Endothelial cell of umbilical vein (primary cell): ENCODE data around the gene TCERG1. TPM values are rescaled to one million over a fixed set of nuclear protein-coding genes. Genes with fewer than 3 reads are reported as not detected.

Experiments
- BruUV-seq: library from RNA; stranded (reverse); fragments of 400-500 nt; replicated peaks from 2 replicates; lab custom pipeline; 2021; lab: Mats Ljungman, UMichigan
- CTCF ChIA-PET: fragments of 300-600, 350-600 bp; sonication (Branson Sonifier 250); formaldehyde crosslinking; loops from one replicate; lab custom pipeline; 2021; ENCODE audit warnings: antibody characterized with exemption, inconsistent platforms; lab: Charles Lee
- POLR2A ChIA-PET: fragments of 300-600, 350-600 bp; sonication (Branson Sonifier 250); formaldehyde crosslinking; loops from one replicate; lab custom pipeline; 2021; ENCODE audit warnings: antibody characterized with exemption, inconsistent platforms; lab: Charles Lee
- DNase-seq: peaks from one replicate; pipeline ENCODE4 v3.0.0-alpha.2; 2011; ENCODE audit warnings: low read depth, low spot score
- FAIRE-seq: peaks from 2 replicates; lab custom pipeline; 2011; peaks lifted over from hg19 to GRCh38; lab: Jason Lieb, UNC
- H2AFZ ChIP-seq: 2 replicates; pipeline ENCODE4 v1.6.0; 2012; ENCODE audit warnings: low read depth, low read length, control low read depth, inconsistent platforms
- H3K27ac ChIP-seq: 2 replicates; pipeline ENCODE4 v1.5.1; 2011; ENCODE audit warnings: low read depth, mild to moderate bottlenecking, control low read depth, low read length, moderate library complexity; ENCODE audit not compliant: insufficient read depth
- H3K27me3 ChIP-seq, 2 experiments: 2 replicates each; pipeline versions ENCODE4 v1.6.0 to v1.6.1; 2011; ENCODE audit warnings: low read length in 2 of 2, mixed read lengths in 1 of 2; ENCODE audit not compliant: control insufficient read depth in 2 of 2, insufficient read depth in 2 of 2
- H3K36me3 ChIP-seq, 2 experiments: 2 replicates in 1 of 2; 3 replicates in 1 of 2; pipeline ENCODE4 v1.5.1; 2011; ENCODE audit warnings: low read length in 2 of 2, mild to moderate bottlenecking in 1 of 2, moderate library complexity in 1 of 2; ENCODE audit not compliant: control insufficient read depth in 2 of 2, insufficient read depth in 2 of 2; ENCODE audit errors: extremely low read depth in 1 of 2
- H3K4me1 ChIP-seq: 3 replicates; pipeline ENCODE4 v1.5.1; 2011; ENCODE audit warnings: mild to moderate bottlenecking, low read length; ENCODE audit not compliant: control insufficient read depth, insufficient read depth; ENCODE audit errors: extremely low read depth
- H3K4me2 ChIP-seq: 2 replicates; pipeline ENCODE4 v1.6.1; 2011; ENCODE audit warnings: low read length, control low read depth, mixed read lengths; ENCODE audit not compliant: insufficient read depth
- H3K4me3 ChIP-seq, 3 experiments: fragments of 200-600 bp in 1 of 3; sonication (generic), shearing (Covaris generic) in 1 of 3; replicated peaks in 1 of 3; 2 replicates each; pipeline ENCODE4 v1.5.1; 2011 to 2016; ENCODE audit warnings: control low read depth in 3 of 3, low read length in 3 of 3, mild to moderate bottlenecking in 2 of 3, inconsistent platforms in 1 of 3, low read depth in 1 of 3, moderate library complexity in 1 of 3; ENCODE audit not compliant: insufficient read depth in 1 of 3
- H3K79me2 ChIP-seq: 2 replicates; pipeline ENCODE4 v1.6.0; 2012; ENCODE audit warnings: low read length, inconsistent platforms; ENCODE audit not compliant: control insufficient read depth, insufficient read depth
- H3K9ac ChIP-seq: replicated peaks from 2 replicates; pipeline ENCODE3; 2011; ENCODE audit warnings: low read length, control low read depth; ENCODE audit not compliant: insufficient read depth; ENCODE audit errors: extremely low read depth
- H3K9me1 ChIP-seq: replicated peaks from 3 replicates; pipeline ENCODE4 v1.6.0; 2011; ENCODE audit warnings: mild to moderate bottlenecking, low read length; ENCODE audit not compliant: control insufficient read depth, insufficient read depth; ENCODE audit errors: extremely low read depth
- H3K9me3 ChIP-seq: replicated peaks from 2 replicates; pipeline ENCODE4 v1.5.1; 2012; ENCODE audit warnings: low read length, inconsistent platforms; ENCODE audit not compliant: control insufficient read depth, insufficient read depth
- H4K20me1 ChIP-seq: replicated peaks from 2 replicates; pipeline ENCODE3; 2011; ENCODE audit warnings: mild to moderate bottlenecking, low read length; ENCODE audit not compliant: control insufficient read depth, insufficient read depth; ENCODE audit errors: extremely low read depth
- EZH2 ChIP-seq: IDR thresholded peaks from 2 replicates; pipeline ENCODE4 v1.6.1; 2012; ENCODE audit warnings: borderline replicate concordance, low read depth, mild to moderate bottlenecking, moderate library complexity, low read length, inconsistent platforms; ENCODE audit not compliant: severe bottlenecking
- FOS ChIP-seq: IDR thresholded peaks from 2 replicates; pipeline ENCODE4 v1.6.1; 2011; ENCODE audit warnings: mild to moderate bottlenecking, low read length, moderate library complexity, borderline replicate concordance; ENCODE audit not compliant: insufficient read depth
- GATA2 ChIP-seq: IDR thresholded peaks from 2 replicates; pipeline ENCODE4 v1.7.0; 2011; ENCODE audit warnings: low read depth, mild to moderate bottlenecking, moderate library complexity, mixed read lengths, low read length; ENCODE audit not compliant: insufficient read length, insufficient read depth
- JUN ChIP-seq: IDR thresholded peaks from 2 replicates; pipeline ENCODE4 v1.6.1; 2011; ENCODE audit warnings: borderline replicate concordance, low read depth; ENCODE audit not compliant: insufficient read length, insufficient read depth
- MAX ChIP-seq: IDR thresholded peaks from 2 replicates; pipeline ENCODE4 v1.6.1; 2011; ENCODE audit not compliant: insufficient read depth, insufficient read length
- MYC ChIP-seq: IDR thresholded peaks from one replicate; pipeline ENCODE4 v1.6.1; 2011; ENCODE audit warnings: mild to moderate bottlenecking, low read depth, low read length
- POLR2A ChIP-seq: IDR thresholded peaks from 2 replicates; pipeline ENCODE4 v1.6.1; 2012; ENCODE audit warnings: low read depth, mild to moderate bottlenecking, control low read depth, low read length
- POLR2AphosphoS5 ChIP-seq: IDR thresholded peaks from 2 replicates; pipeline ENCODE4 v1.6.1; 2012; ENCODE audit warnings: low read depth, mild to moderate bottlenecking, control low read depth, low read length, moderate library complexity; ENCODE audit not compliant: insufficient read depth
- dilution Hi-C: fragments of 300-500 bp; cut with MboI; formaldehyde crosslinking; loops from one replicate; pipeline ENCODE4 v1.15.0; 2019; ENCODE audit warnings: low sequenced_read_pairs; ENCODE audit not compliant: extremely low pct_ligation_motif_present
- intact Hi-C: fragments of 100-400 bp; cut with micrococcal nuclease; formaldehyde crosslinking; loops from one replicate; pipeline ENCODE4 v1.10.0; 2022
- polyA plus RNA-seq, 4 experiments: library from polyadenylated mRNA; depleted of rRNA in 3 of 4; stranded (reverse) in 3 of 4; unstranded in 1 of 4; fragments of >200 nt; gene quantifications; 2 replicates each; pipeline versions ENCODE4 v1.2.1 to v1.2.3, GENCODE V29; 2011 to 2012; ENCODE audit warnings: missing spikeins in 1 of 4
- total RNA-seq: library from RNA; stranded (reverse); gene quantifications from 2 replicates; pipeline ENCODE4 v1.2.3, GENCODE V29; 2021
- TF ChIP-seq, protein P1 (sequence below), 2 donors: IDR thresholded peaks; 1 replicate in 1 of 2; 2 replicates in 1 of 2; pipeline ENCODE4 v1.5.1; 2011; ENCODE audit warnings: low read length in 2 of 2, mild to moderate bottlenecking in 2 of 2, moderate library complexity in 2 of 2, control low read depth in 1 of 2, inconsistent platforms in 1 of 2, low read depth in 1 of 2; ENCODE audit not compliant: insufficient read depth in 1 of 2; ENCODE audit errors: extremely low read depth in 1 of 2

Gene TCERG1
- total and polyA plus RNA-seq, 2 donors (not counting 3 experiments of a cell fraction or from before 2014, with no cell fraction given), result 71.4 to 98.4 TPM

- ChIA-PET POLR2A (no interaction called here), CTCF (interaction anchor here (0.7 to 1.2 kb wide), 2 partner anchors 9 to 12 kb away, joined by 3 read pairs; no protein-coding TSS in a partner anchor)
- dilution Hi-C loops, result no loop called here
- H3K4me2 ChIP-seq, result no peak overlapping the region
- no peak overlapping the region for H3K27ac ChIP-seq
- TF ChIP-seq, protein P1, sequence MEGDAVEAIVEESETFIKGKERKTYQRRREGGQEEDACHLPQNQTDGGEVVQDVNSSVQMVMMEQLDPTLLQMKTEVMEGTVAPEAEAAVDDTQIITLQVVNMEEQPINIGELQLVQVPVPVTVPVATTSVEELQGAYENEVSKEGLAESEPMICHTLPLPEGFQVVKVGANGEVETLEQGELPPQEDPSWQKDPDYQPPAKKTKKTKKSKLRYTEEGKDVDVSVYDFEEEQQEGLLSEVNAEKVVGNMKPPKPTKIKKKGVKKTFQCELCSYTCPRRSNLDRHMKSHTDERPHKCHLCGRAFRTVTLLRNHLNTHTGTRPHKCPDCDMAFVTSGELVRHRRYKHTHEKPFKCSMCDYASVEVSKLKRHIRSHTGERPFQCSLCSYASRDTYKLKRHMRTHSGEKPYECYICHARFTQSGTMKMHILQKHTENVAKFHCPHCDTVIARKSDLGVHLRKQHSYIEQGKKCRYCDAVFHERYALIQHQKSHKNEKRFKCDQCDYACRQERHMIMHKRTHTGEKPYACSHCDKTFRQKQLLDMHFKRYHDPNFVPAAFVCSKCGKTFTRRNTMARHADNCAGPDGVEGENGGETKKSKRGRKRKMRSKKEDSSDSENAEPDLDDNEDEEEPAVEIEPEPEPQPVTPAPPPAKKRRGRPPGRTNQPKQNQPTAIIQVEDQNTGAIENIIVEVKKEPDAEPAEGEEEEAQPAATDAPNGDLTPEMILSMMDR (IDR thresholded peaks at IDR 0.05; ENCODE audit: extremely low read depth in 1 of 2, insufficient read depth in 1 of 2, low read depth in 1 of 2, low read length in 2 of 2), result no peak
- TF ChIP-seq POLR2AphosphoS5, result no peak
- no peak for TF ChIP-seq POLR2A
- TF ChIP-seq MYC, result no peak
- TF ChIP-seq JUN, result no peak
- no peak for TF ChIP-seq EZH2
- TF ChIP-seq FOS, result no peak
- no peak for TF ChIP-seq MAX
- TF ChIP-seq GATA2, result no peak
- no peaks in the 10 kb centered on the region for H3K9me3 ChIP-seq
- H4K20me1 ChIP-seq, result no peaks in the 10 kb centered on the region
- H3K27me3 ChIP-seq, result peaks cover 11% of the 10 kb centered on the region in 2 experiments
- DNase-seq (no peak), FAIRE-seq (no peak)
- BruUV-seq, result no TSS peak
- no peak overlapping the region for H3K9ac ChIP-seq
- no peaks in the 10 kb centered on the region for H3K4me1 ChIP-seq
- H3K79me2 ChIP-seq, result no peaks in the 10 kb centered on the region
- intact Hi-C loops, result loop anchor here (5.0 to 10.0 kb wide), 2 partner anchors 593 to 720 kb away; no protein-coding TSS in a partner anchor
- no peaks in the 10 kb centered on the region for H3K9me1 ChIP-seq
- no peak overlapping the region for H3K4me3 ChIP-seq
- no peak overlapping the region for H2AFZ ChIP-seq
- no peaks in the 10 kb centered on the region for H3K36me3 ChIP-seq
Observed at GRCh38 chr5:146425023-146425422, 22.1 kb upstream of the TCERG1 start.
